Measurements from ENCODE around the gene DAP3. TPM values are rescaled to one million over a fixed set of nuclear protein-coding genes. Genes with fewer than 3 reads are reported as not detected.
A peak's percentile ranks its signal among the peaks of the same experiment; 100 is the strongest.
"Not testable (repeated sequence)": the region's sequence is repeated elsewhere in the genome, so short reads cannot be mapped to it uniquely, and the experiment has no call there.

DAP3 gene
- 100 to 1,000 TPM; 150 to 162 TPM for total RNA-seq
- polyA plus RNA-seq: 100 to 1,000 TPM; 111 to 129 (median 114) TPM
- 138 to 205 (median 141) reads per million in 6 experiments for total RNA-seq

- peak in 1 of 2 donors; percentile 1 for ATAC-seq
- H3K4me3 Mint-ChIP-seq: peak within 1 kb of the TSS; percentile 92 to 99 (median 96)
- H3K27me3 Mint-ChIP-seq, H3K9me3 Mint-ChIP-seq, DNase-seq, POLR2A ChIA-PET: not testable (repeated sequence)
- H3K36me3 Mint-ChIP-seq: peaks cover 8 to 47% (median 16%) of the 10 kb centered on the region in 3 donors
- peak within 1 kb of the TSS; percentile 91 to 99 (median 96) for H3K27ac Mint-ChIP-seq
- peaks cover 34 to 79% (median 70%) of the 10 kb centered on the region in 4 donors for H3K4me1 Mint-ChIP-seq
These were observed at the start of gene DAP3 for GRCh38 chr1:155689081-155689607. TSS of gene DAP3 (plus strand) at chr1:155689091. CDS start at chr1:155709780, 20,689 bp downstream.

- DNase-seq (no peak), ATAC-seq (no peak)
- POLR2A ChIA-PET: interaction anchor here (0.6 to 0.7 kb wide), 2 partner anchors 82 to 648 kb away, joined by 3 to 5 read pairs; no protein-coding TSS in a partner anchor
- no peak overlapping the region for H3K4me3 Mint-ChIP-seq
- peaks cover 0 to 22% (median 10%) of the 10 kb centered on the region in 9 donors for H3K9me3 Mint-ChIP-seq
- no peak overlapping the region for H3K27ac Mint-ChIP-seq
- H3K4me1 Mint-ChIP-seq: peaks cover 9 to 28% (median 22%) of the 10 kb centered on the region in 4 donors
- peaks cover 0 to 3% (median 0%) of the 10 kb centered on the region in 5 donors for H3K27me3 Mint-ChIP-seq
- peaks cover 0 to 22% (median 14%) of the 10 kb centered on the region in 3 donors for H3K36me3 Mint-ChIP-seq
These were observed 48.5 kb upstream of the DAP3 start for GRCh38 chr1:155640367-155640766.

GRCh38 chr1:155642559-155643180, 46.2 kb upstream of the DAP3 start:
- H3K4me3 Mint-ChIP-seq, POLR2A ChIA-PET: not testable (repeated sequence)

GRCh38 chr1:155643230-155643629, 45.7 kb upstream of the DAP3 start:
- H3K4me3 Mint-ChIP-seq: no peak overlapping the region
- no peak overlapping the region for H3K27ac Mint-ChIP-seq
- POLR2A ChIA-PET: no interaction called here
- H3K36me3 Mint-ChIP-seq: peaks cover 0 to 20% (median 14%) of the 10 kb centered on the region in 3 donors
- peaks cover 0 to 2% (median 2%) of the 10 kb centered on the region in 4 donors for H3K4me1 Mint-ChIP-seq
- DNase-seq (no peak), ATAC-seq (no peak)
- peaks cover 0 to 6% (median 0%) of the 10 kb centered on the region in 5 donors for H3K27me3 Mint-ChIP-seq
- H3K9me3 Mint-ChIP-seq: peaks cover 0 to 22% (median 10%) of the 10 kb centered on the region in 9 donors

More at GRCh38 chr1:155642559-155643180, 46.2 kb upstream of the DAP3 start:
- H3K4me1 Mint-ChIP-seq, DNase-seq, H3K27me3 Mint-ChIP-seq, ATAC-seq: not testable (repeated sequence)
- Mint-ChIP-seq H3K9me3 (peaks cover 0 to 22% (median 10%) of the 10 kb centered on the region in 9 donors), H3K27ac (peak overlapping the region in 1 of 10 donors; percentile 0), H3K36me3 (peaks cover 0 to 20% (median 14%) of the 10 kb centered on the region in 3 donors)

- no peak for DNase-seq
- H3K36me3 Mint-ChIP-seq: peaks cover 0 to 20% (median 14%) of the 10 kb centered on the region in 3 donors
- no peak for ATAC-seq
- peaks cover 0 to 22% (median 10%) of the 10 kb centered on the region in 9 donors for H3K9me3 Mint-ChIP-seq
- no peak overlapping the region for H3K27ac Mint-ChIP-seq
- POLR2A ChIA-PET: no interaction called here
- peaks cover 0 to 4% (median under 1%) of the 10 kb centered on the region in 4 donors for H3K4me1 Mint-ChIP-seq
- H3K27me3 Mint-ChIP-seq: peaks cover 0 to 6% (median 0%) of the 10 kb centered on the region in 5 donors
- H3K4me3 Mint-ChIP-seq: no peak overlapping the region
These were observed 43.8 kb upstream of the DAP3 start for GRCh38 chr1:155645034-155645598.

GRCh38 chr1:155645648-155646047, 43.2 kb upstream of the DAP3 start:
- no peak overlapping the region for H3K4me3 Mint-ChIP-seq
- H3K27me3 Mint-ChIP-seq: peaks cover 0 to 6% (median 0%) of the 10 kb centered on the region in 5 donors
- H3K9me3 Mint-ChIP-seq: peaks cover 0 to 21% (median 10%) of the 10 kb centered on the region in 9 donors
- H3K4me1 Mint-ChIP-seq: peaks cover 0 to 4% (median under 1%) of the 10 kb centered on the region in 4 donors
- DNase-seq (no peak), ATAC-seq (no peak)
- POLR2A ChIA-PET: no interaction called here
- peaks cover 0 to 20% (median 14%) of the 10 kb centered on the region in 3 donors for H3K36me3 Mint-ChIP-seq
- H3K27ac Mint-ChIP-seq: no peak overlapping the region

GRCh38 chr1:155646307-155646706, 42.6 kb upstream of the DAP3 start:
- no peak overlapping the region for H3K27ac Mint-ChIP-seq
- no peak for ATAC-seq

GRCh38 chr1:155648207-155649147, 40.4 kb upstream of the DAP3 start:
- POLR2A ChIA-PET: no interaction called here
- H3K4me3 Mint-ChIP-seq: no peak overlapping the region
- H3K9me3 Mint-ChIP-seq: no peaks in the 10 kb centered on the region
- ATAC-seq (no peak), DNase-seq (no peak)
- peaks cover 0 to 3% (median 0%) of the 10 kb centered on the region in 5 donors for H3K27me3 Mint-ChIP-seq
- H3K27ac Mint-ChIP-seq: no peak overlapping the region
- H3K36me3 Mint-ChIP-seq: peaks cover 0 to 2% (median 0%) of the 10 kb centered on the region in 3 donors
- H3K4me1 Mint-ChIP-seq: peaks cover 0 to 4% (median under 1%) of the 10 kb centered on the region in 4 donors

More at GRCh38 chr1:155646307-155646706, 42.6 kb upstream of the DAP3 start:
- POLR2A ChIA-PET: no interaction called here
- Mint-ChIP-seq H3K4me3 (no peak overlapping the region), H3K9me3 (peaks cover 0 to 21% (median 10%) of the 10 kb centered on the region in 9 donors), H3K36me3 (peaks cover 0 to 20% (median 14%) of the 10 kb centered on the region in 3 donors), H3K27me3 (peaks cover 0 to 6% (median 0%) of the 10 kb centered on the region in 5 donors), H3K4me1 (peaks cover 0 to 4% (median under 1%) of the 10 kb centered on the region in 4 donors)
- DNase-seq: no peak

GRCh38 chr1:155649676-155650075, 39.2 kb upstream of the DAP3 start:
- H3K36me3 Mint-ChIP-seq: no peaks in the 10 kb centered on the region
- peaks cover 0 to 4% (median under 1%) of the 10 kb centered on the region in 4 donors for H3K4me1 Mint-ChIP-seq
- ATAC-seq: no peak
- H3K9me3 Mint-ChIP-seq: no peaks in the 10 kb centered on the region
- H3K27ac Mint-ChIP-seq: no peak overlapping the region
- H3K27me3 Mint-ChIP-seq: peaks cover 0 to 3% (median 0%) of the 10 kb centered on the region in 5 donors
- no peak for DNase-seq
- H3K4me3 Mint-ChIP-seq: no peak overlapping the region
- POLR2A ChIA-PET: no interaction called here

GRCh38 chr1:155650231-155650757, 38.6 kb upstream of the DAP3 start:
- Mint-ChIP-seq H3K9me3 (no peaks in the 10 kb centered on the region), H3K27ac (no peak overlapping the region), H3K27me3 (peaks cover 0 to 3% (median 0%) of the 10 kb centered on the region in 5 donors), H3K4me3 (no peak overlapping the region), H3K36me3 (no peaks in the 10 kb centered on the region), H3K4me1 (peaks cover 0 to 4% (median 0%) of the 10 kb centered on the region in 4 donors)
- ATAC-seq (no peak), DNase-seq (no peak)
- POLR2A ChIA-PET: no interaction called here

- POLR2A ChIA-PET: interaction anchor here (0.5 kb wide), 1 partner anchor 97 kb away, joined by 4 read pairs; no protein-coding TSS in a partner anchor
- no peaks in the 10 kb centered on the region for H3K36me3 Mint-ChIP-seq
- no peak overlapping the region for H3K27ac Mint-ChIP-seq
- peaks cover 0 to 4% (median 0%) of the 10 kb centered on the region in 4 donors for H3K4me1 Mint-ChIP-seq
- no peaks in the 10 kb centered on the region for H3K9me3 Mint-ChIP-seq
- H3K27me3 Mint-ChIP-seq: peaks cover 0 to 3% (median 0%) of the 10 kb centered on the region in 5 donors
- DNase-seq: no peak
- ATAC-seq: no peak
- no peak overlapping the region for H3K4me3 Mint-ChIP-seq
These were observed 36.8 kb upstream of the DAP3 start for GRCh38 chr1:155651861-155652661.
